Measurements from ENCODE around the gene LRRC7.
"Not testable (repeated sequence)": the region's sequence is repeated elsewhere in the genome, so short reads cannot be mapped to it uniquely, and the experiment has no call there.

The LRRC7 gene

GRCh38 chr1:69919922-69920273, 352.2 kb downstream of the LRRC7 start:
- H3K27me3 ChIP-seq (ENCODE audit: insufficient read depth, low read length, poor library complexity): no peaks in the 10 kb centered on the region
- no peaks in the 10 kb centered on the region for H3K4me1 ChIP-seq (ENCODE audit: insufficient read depth, low read length)
- no peaks in the 10 kb centered on the region for H3K36me3 ChIP-seq (ENCODE audit: insufficient read depth, low read length)
- H3K9me3 ChIP-seq (ENCODE audit: insufficient read depth, low read length, severe bottlenecking): no peaks in the 10 kb centered on the region
- H3K4me2 ChIP-seq (ENCODE audit: insufficient read depth, low read length): no peak overlapping the region
- TF ChIP-seq EZH2 (IDR thresholded peaks at IDR 0.05; ENCODE audit: borderline replicate concordance, low read depth, low read length, severe bottlenecking) (no peak), CTCF (IDR thresholded peaks at IDR 0.05; ENCODE audit: borderline replicate concordance, extremely low read depth, low read length, poor library complexity, severe bottlenecking) (no peak)
- DNase-seq (no peak), ATAC-seq (ENCODE audit: insufficient read depth, low read depth) (no peak)
- H2AFZ ChIP-seq (ENCODE audit: low read depth, low read length): no peak overlapping the region
- no peak overlapping the region for H3K9ac ChIP-seq (ENCODE audit: low read depth, low read length)
- no peaks in the 10 kb centered on the region for H4K20me1 ChIP-seq (ENCODE audit: insufficient read depth, low read length)
- no peak overlapping the region for H3K27ac ChIP-seq (ENCODE audit: low read length)
- H3K79me2 ChIP-seq (ENCODE audit: insufficient read depth, low read length): no peaks in the 10 kb centered on the region
- no peak overlapping the region for H3K4me3 ChIP-seq (ENCODE audit: low read depth in 1 of 2, low read length in 2 of 2)

GRCh38 chr1:69920426-69920825, 352.7 kb downstream of the LRRC7 start:
- Histone ChIP-seq H3K4me1 (ENCODE audit: insufficient read depth, low read length) (no peaks in the 10 kb centered on the region), H3K36me3 (ENCODE audit: insufficient read depth, low read length) (no peaks in the 10 kb centered on the region), H3K9me3 (ENCODE audit: insufficient read depth, low read length, severe bottlenecking) (no peaks in the 10 kb centered on the region), H4K20me1 (ENCODE audit: insufficient read depth, low read length) (no peaks in the 10 kb centered on the region), H3K9ac (ENCODE audit: low read depth, low read length) (no peak overlapping the region), H3K4me3 (ENCODE audit: low read depth in 1 of 2, low read length in 2 of 2) (no peak overlapping the region), H3K27me3 (ENCODE audit: insufficient read depth, low read length, poor library complexity) (no peaks in the 10 kb centered on the region), H2AFZ (ENCODE audit: low read depth, low read length) (no peak overlapping the region), H3K27ac (ENCODE audit: low read length) (no peak overlapping the region), H3K4me2 (ENCODE audit: insufficient read depth, low read length) (no peak overlapping the region), H3K79me2 (ENCODE audit: insufficient read depth, low read length) (no peaks in the 10 kb centered on the region)
- DNase-seq (no peak), ATAC-seq (ENCODE audit: insufficient read depth, low read depth) (no peak)
- no peak for TF ChIP-seq CTCF (IDR thresholded peaks at IDR 0.05; ENCODE audit: borderline replicate concordance, extremely low read depth, low read length, poor library complexity, severe bottlenecking)
- no peak for TF ChIP-seq EZH2 (IDR thresholded peaks at IDR 0.05; ENCODE audit: borderline replicate concordance, low read depth, low read length, severe bottlenecking)

GRCh38 chr1:69921486-69921885, 353.8 kb downstream of the LRRC7 start:
- no peak overlapping the region for H3K4me3 ChIP-seq (ENCODE audit: low read depth in 1 of 2, low read length in 2 of 2)
- no peak overlapping the region for H3K27ac ChIP-seq (ENCODE audit: low read length)
- no peaks in the 10 kb centered on the region for H4K20me1 ChIP-seq (ENCODE audit: insufficient read depth, low read length)
- H3K4me2 ChIP-seq (ENCODE audit: insufficient read depth, low read length): no peak overlapping the region
- no peaks in the 10 kb centered on the region for H3K27me3 ChIP-seq (ENCODE audit: insufficient read depth, low read length, poor library complexity)
- TF ChIP-seq CTCF (IDR thresholded peaks at IDR 0.05; ENCODE audit: borderline replicate concordance, extremely low read depth, low read length, poor library complexity, severe bottlenecking) (no peak), EZH2 (IDR thresholded peaks at IDR 0.05; ENCODE audit: borderline replicate concordance, low read depth, low read length, severe bottlenecking) (no peak)
- no peaks in the 10 kb centered on the region for H3K36me3 ChIP-seq (ENCODE audit: insufficient read depth, low read length)
- DNase-seq: no peak
- no peak overlapping the region for H2AFZ ChIP-seq (ENCODE audit: low read depth, low read length)
- ATAC-seq (ENCODE audit: insufficient read depth, low read depth): no peak
- no peaks in the 10 kb centered on the region for H3K4me1 ChIP-seq (ENCODE audit: insufficient read depth, low read length)
- H3K79me2 ChIP-seq (ENCODE audit: insufficient read depth, low read length): no peaks in the 10 kb centered on the region
- H3K9ac ChIP-seq (ENCODE audit: low read depth, low read length): no peak overlapping the region
- H3K9me3 ChIP-seq (ENCODE audit: insufficient read depth, low read length, severe bottlenecking): no peaks in the 10 kb centered on the region

- H3K36me3 ChIP-seq (ENCODE audit: insufficient read depth, low read length); H3K4me3 ChIP-seq (ENCODE audit: low read depth in 1 of 2, low read length in 2 of 2); ATAC-seq (ENCODE audit: insufficient read depth, low read depth); H3K9ac ChIP-seq (ENCODE audit: low read depth, low read length); H4K20me1 ChIP-seq (ENCODE audit: insufficient read depth, low read length); H3K9me3 ChIP-seq (ENCODE audit: insufficient read depth, low read length, severe bottlenecking); H3K4me2 ChIP-seq (ENCODE audit: insufficient read depth, low read length); H3K27ac ChIP-seq (ENCODE audit: low read length); DNase-seq; H2AFZ ChIP-seq (ENCODE audit: low read depth, low read length); H3K4me1 ChIP-seq (ENCODE audit: insufficient read depth, low read length); H3K27me3 ChIP-seq (ENCODE audit: insufficient read depth, low read length, poor library complexity); H3K79me2 ChIP-seq (ENCODE audit: insufficient read depth, low read length): not testable (repeated sequence)
Observed at GRCh38 chr1:69928234-69928633, 360.5 kb downstream of the LRRC7 start.

All from DND-41 (cell line).